Limb (tissue), 2 donors: ENCODE data around the gene UVRAG.

Experiments used
- DNase-seq, 2 donors: peaks; one replicate each; pipeline ENCODE4 v3.0.0-alpha.2; 2016; ENCODE audit errors: extremely low spot score in 2 of 2

UVRAG gene

DNA sequence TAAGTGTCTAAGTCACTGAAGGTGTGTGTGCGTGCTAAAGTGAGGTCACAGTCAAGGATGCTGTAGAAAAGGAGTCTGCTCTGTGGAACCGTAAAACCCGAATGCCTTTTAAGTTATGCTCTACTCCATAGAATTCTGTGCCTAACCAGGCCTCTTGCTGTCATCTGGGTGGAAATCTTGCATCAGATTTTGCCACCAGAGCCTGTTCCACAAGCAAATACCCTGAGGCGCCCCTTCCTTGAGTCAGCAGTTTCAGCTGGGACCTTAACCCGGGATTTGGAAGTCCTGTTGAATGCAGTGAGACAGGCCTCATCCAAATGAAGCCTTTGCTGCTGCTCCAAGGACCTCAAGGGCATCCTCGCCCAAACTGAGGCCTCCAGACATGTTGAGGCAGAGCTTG lies 281.5 kb downstream of the UVRAG start:
- DNase-seq: no peak

DNA sequence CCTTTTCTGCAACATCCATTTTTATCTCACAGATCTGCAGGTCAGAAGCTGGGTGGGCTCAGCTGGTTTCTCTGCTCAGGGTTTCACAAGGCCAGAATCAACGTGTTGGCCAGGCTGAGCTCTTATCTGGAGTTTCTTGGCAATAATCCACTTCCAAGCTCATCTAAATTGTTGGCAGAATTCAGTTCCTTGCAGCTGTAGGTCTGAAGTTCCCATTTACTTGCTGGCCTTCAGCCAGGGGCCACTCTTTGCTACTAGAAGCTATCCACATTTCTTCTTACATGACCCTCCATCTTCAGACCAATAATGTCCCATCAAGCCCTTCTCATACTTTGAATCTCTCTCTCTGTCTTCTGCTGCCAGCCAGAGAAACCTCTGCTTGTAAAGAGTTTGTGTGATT lies 287.8 kb downstream of the UVRAG start:
- no peak for DNase-seq

DNA sequence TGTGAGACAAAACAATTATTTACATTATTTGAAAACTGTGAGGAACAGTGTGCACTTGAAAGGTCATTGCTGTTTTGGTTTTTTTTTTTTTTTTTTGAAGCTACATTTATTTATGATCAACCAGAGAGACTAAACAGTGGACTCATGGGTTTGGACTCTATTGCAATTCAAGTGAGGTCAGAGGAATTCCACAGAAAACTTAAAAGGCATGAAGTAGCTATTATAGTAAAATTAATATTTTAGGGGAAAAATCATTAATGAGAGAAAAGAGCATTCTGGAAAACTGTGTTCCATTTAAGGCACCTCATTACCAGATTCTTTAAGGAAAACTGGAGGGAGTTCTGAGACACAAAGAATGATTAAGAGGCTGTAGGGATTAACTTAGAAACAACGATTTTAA lies 288.4 kb downstream of the UVRAG start:
- DNase-seq: no peak

DNA sequence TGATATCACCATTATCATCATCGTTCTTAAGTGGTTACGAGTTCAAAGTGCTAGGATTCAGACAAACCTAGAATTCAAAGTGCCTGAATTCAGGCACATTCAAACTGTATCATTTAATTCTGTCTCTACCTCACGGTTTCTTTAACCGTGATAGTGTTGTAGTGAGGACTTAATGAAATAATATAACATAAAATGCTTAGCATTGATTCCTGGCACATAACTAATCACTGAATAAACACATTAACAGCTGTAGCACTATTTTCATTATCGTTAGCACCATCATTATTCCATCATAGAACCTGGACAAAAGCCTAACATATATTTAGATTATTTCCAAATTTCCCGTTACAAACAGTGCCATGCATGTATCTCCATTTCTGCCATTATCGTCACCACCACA lies 289.3 kb downstream of the UVRAG start:
- no peak for DNase-seq

DNA sequence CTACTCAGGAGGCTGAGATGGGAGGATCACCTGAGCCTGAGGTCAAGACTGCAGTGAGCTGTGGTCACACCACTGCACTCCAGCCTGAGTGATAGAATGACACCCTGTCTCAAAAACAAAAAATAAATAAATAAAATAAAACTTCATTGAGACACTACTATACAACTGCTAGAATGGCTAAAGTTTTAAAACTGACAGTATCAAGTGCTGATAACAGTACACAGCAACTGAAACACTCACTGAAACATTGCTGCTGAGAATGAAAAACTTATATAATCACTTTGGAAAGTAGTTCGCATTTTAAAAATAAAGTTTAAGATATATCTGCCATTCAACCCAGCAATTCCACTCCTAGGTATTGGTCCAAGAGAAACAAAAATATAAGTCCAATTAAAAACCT lies 290.6 kb downstream of the UVRAG start:
- DNase-seq: no peak

DNA sequence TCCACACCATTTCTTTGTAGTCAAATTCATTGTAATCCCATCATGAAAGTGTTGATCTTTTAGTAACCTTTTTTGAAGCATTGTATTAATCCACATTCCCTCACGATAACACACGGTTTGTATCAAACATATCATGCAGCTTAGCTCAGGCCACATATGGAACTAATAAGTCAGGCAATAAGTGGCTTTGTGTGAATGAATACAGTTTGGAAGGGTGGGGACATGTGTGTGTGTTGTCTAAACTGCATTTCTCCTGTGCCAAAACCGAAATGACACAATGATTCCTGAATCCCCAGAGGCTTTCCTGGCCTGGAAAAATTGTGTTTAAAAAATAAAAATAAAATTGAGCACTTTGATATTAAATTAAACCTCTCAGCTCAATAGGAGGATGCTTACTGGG lies 293.0 kb downstream of the UVRAG start:
- peak in 1 of 2 donors; percentile 70 for DNase-seq

DNA sequence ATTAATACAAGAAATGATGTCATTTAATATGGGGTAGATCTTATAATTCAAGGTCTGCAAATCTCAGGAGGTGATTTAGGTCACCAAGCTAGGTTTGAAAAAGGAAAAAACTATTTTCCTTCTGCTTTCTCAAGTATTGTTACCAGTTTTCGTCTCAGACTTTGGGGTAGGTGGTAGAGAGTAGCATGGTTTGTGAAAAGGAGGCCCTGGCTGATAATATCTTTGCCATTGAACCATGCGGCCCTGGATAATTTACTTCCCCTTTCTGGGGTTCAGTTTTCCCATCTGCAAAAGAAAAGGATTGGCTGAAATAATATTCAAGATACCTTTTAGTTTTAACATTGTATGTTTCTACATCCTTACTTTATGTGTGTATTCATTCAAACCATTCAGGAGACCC lies 299.2 kb downstream of the UVRAG start:
- no peak for DNase-seq

DNA sequence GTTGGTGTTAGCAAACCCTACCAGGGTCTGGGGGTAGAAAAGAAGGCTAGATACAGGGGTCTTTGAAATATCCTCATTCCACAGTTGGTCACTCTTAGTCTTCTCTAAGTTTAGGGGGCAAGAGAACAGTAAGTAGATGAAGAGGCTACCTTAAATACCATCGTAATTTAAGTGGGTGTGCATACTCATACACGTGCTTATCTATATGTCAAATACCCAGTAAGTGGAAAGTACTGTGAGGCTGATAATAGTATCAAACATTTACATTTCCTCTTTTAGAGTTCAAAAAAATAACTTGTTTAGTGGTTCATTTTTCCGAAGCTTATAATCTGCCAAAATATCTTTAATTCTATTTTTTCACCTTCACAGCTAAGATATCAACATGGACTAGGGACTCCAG lies 300.5 kb downstream of the UVRAG start:
- no peak for DNase-seq

DNA sequence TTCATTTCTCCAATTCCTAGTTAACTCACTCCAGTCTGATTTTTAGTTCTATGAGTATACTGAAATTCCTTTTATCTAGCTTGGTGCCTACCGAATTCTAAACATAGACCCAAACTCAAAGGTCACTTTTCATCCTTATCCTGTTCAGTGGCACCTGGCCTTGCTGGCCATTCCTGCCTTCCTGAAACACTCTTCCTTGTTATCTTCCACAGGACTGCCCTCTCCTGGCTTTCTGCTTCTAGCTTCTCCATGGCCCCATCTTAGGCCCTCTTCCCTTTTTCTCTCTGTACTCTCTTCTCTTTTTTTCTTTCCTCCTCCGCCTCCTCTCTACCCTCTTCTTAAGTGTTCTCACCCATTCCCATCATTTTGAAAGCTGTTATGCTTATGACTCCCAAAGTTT lies 304.0 kb downstream of the UVRAG start:
- DNase-seq: no peak

DNA sequence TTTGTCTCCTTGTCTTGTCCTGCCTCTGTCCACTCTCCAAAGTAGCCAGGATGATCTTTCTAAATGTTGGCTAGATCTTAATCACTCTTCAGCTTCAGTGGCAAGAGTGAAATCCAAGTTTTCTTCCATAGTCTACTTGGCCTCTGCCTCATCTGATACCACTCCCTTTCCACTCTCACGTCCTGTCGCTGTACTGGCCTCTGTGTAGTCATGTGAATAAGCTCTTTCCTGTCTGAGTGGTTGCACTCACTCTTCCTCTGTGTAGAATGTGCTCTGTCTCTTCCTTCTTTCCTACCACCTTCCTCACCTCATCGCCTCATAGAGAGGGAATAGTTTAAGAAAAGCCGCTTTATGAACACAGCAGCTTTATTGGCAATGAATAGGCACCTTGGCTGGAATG lies 304.8 kb downstream of the UVRAG start:
- no peak for DNase-seq

DNA sequence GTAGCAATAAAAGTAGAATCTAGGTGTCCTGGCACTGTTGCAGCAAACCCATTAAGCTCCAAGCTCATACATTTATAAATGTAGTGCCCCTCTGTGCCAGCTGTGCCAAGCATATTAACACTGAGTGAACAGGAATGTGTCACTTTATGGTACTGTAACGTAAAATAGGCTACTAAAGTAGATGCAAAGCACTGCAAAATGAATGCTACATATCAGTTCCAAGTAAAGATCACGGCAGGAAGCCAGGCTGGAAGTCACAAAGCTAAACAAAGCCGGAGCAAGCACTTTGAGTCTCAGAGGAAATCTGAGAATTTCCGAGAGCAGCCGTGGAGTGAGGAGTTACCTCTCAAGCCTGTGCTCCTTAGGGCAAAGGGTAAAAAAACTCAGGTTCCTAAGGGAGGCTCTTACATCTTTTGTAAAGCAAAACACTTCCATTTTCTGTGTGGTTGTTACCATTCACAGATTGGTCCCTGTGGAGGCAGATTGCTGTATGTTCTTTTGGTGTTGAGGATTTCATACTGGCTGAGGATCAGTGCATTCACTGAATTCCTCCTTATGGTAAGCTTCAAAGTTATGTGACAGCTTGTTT lies 305.6 kb downstream of the UVRAG start:
- peak in 1 of 2 donors; percentile 10 for DNase-seq

DNA sequence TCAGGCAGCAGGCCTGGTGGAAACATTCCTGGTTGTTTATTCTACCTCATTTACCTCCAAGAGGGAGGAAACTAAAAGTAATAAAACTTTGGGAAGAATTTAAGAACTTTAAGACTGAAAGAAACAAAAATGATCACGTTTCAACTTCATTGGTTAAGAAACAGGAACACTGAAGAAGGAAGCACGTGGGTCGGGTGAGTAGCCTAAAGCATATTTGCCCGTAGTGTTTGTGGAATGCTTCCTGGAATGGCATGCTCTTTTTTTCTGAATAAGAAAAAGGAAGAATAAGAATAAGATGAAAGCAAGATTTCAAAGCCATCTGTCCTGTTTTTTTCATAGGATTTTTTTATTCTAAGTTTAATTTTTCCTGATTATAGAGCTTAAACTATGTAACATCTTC lies 308.2 kb downstream of the UVRAG start:
- no peak for DNase-seq

DNA sequence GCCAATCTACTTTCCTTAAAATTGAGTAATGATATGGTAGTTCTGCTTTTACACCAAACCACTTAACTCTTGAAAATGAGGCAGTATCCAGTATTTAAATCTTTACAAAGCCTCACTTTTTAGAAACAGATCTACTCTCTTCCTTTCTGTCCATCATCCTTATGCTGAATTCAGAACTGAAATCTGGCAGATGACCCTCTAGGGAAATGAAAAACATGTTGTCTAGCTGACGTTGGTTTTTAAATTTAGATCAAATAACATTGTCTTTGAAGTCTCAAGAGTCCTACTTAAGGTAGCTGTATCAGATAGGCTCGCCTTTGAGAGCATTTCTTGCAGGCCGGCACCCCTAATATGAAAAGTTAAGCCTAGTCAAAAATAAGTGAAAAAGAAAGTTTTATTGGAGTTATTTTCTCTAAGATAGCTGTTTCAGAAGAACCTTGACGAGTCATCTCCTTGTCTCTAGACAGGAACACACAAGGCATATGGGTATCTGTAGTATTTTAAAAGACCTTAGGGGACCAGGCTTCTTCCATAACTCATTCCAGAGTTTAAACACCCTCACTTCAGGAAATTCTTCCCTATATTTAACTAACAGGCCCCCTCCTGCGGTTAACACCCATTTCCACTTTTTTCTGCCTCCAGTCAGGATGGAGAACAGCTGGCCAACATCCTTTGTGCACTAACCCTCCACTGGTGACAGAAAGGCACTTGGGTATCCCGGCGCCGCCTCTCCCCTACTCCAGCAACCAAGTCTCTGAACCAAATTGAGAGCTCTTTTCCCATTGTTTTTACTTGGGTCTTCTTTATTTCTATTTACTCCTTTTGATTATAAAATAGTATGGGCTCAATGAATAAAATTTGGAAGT lies 310.1 kb downstream of the UVRAG start:
- DNase-seq: no peak

DNA sequence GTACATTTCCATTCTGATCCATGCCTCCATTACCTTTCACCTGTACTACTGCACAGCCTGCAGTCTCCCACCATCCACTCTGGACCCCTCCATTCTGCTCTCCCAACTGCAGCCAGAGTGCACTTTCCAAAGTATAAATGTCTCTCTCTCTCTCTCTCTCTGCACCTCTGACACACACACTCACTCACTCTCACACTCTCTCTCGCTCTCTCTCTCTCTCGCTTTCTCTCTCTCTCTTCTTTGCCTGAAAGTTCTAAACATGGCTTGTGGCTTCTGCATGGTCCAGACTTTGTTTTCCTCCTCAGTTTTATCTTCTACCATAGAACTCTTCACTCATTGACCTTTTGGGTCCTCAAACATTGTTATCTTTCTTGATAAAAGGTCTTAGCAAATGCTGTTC lies 314.7 kb downstream of the UVRAG start:
- no peak for DNase-seq

DNA sequence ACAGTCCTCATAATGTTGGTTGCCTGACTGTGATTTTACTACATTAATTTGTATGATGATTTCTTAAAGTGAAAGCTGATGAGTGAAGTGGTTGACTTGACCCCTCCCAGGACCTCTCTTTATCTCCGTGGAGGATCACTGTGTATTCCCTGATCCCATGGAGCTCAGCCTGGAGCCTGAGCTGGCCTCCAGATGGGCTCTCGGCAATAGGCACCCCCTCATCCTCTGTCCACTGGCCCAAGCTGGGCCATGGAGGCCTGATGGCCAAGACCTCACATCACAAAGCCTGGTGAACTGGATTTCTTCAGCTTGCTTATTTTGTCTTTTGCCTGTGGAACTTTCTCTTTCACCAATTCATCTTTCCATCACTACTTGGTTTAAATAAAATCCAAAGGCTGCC lies 316.1 kb downstream of the UVRAG start:
- no peak for DNase-seq

DNA sequence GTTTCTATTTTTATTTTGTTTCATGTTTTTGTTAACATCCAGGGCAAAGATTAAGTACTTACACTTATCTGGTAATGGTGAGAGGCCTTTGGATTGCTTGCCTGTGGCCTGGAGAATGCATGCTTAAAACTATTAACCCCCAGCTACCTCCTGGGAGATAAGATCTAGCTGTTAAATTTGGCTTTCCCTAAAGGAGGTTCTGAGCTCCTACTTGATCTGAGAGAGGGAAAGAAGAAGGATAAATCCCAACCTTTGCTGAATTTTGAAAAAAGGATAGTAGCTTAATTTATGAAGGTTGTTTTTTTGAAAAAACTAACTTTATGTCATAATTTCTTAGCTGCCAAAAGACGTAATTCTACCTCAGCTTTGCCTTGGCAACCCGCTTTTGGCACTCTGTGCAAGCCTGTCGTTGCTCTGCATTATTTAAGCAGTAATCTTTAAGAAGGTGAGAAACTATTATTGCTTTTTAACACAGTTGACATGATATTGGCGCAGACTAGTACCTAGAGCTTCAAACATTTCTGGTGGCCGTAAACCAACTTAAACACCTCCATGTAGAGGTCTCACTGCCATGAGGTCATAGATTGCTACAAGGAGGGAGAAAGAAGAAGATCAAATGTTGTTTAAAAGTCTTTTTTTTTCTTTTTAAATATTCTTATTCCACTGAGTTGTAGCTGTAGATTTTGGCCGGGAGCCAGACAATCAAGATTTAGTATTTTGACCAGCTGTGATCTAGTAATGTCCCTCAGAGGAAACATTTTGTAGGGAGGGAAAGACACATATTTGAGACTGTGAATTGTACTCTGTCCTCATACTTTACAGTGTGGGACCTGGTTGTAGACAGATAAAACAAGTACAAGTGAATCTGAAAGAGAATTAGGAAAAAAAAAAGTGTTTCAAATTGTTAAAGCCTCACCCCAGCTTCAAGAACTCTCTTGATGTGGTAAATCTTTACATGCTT lies 316.9 kb downstream of the UVRAG start:
- DNase-seq: peak in 1 of 2 donors; percentile 60

DNA sequence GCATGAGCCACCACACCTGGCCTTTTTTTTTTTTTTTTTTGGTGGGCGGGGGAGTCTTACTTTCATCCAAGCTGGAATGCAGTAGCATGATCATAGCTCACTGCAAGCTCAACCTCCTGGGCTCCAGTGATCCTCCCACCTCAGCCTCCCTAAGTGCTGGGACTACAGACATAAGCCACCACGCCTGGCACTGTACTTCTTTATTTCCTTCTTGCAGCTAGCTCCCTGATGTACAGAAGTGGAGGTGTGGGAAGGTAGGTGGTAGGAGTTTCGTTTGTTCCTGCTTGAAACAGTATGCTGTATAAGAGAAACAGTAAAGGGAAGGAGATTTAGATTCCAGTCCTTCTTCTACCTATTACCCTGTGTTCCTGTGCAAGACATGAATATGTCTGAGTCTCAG lies 319.2 kb downstream of the UVRAG start:
- no peak for DNase-seq

DNA sequence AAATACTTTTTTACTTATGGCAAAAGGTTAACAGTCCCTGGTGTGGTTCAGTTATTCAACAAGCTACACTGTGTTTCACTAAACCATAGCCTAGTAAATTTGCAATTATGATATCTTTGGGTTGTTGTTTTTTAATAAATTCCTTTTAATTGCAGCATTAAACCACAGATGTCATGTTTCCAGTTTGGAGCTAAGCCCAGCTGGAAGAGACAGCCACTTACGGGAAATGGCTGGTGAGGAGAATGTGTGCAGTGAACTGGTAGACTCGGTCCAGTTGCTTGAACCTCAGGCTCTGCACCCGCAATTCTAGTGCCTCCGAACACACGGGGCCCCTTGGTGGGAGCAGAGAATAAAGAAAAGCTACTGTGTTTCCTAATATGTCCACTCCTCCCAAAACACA lies 320.5 kb downstream of the UVRAG start:
- DNase-seq: no peak

DNA sequence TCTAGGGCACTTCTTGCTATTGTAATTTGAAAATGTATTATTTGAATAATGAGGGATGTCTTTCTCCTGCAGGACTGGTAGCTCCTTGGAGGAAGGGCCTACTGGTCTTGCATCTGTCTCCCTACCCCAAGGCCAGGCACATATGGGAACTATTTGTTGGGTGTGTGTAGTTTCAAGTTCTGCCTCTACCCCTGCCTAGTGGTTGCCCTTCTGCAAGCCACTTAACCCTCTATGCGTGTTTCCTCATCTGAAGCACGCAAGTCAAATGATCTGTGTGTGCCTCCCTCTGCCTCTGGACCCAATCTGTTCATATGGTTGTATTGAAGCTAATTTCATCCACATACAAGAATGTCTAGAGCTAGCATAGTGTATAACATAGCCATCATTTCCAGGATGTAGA lies 324.3 kb downstream of the UVRAG start:
- DNase-seq: no peak

DNA sequence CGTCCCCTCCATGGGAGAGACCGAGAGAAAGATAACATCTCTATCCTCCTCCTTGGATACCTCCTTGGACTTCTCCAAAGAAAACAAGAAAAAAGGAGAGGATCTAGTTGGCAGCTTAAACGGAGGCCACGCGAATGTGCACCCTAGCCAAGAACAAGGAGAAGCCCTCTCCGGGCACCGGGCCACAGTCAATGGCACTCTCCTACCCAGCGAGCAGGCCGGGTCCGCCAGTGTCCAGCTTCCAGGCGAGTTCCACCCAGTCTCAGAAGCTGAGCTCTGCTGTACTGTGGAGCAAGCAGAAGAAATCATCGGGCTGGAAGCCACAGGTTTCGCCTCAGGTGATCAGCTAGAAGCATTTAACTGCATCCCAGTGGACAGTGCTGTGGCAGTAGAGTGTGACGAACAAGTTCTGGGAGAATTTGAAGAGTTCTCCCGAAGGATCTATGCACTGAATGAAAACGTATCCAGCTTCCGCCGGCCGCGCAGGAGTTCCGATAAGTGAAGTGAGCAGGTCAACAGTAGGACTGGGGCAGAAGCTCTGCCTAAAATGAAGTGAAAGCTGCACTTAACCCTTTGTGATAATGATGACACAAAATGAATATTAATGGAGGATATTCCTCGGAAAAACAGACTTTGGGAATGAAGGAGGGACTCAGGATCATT lies 326.0 kb downstream of the UVRAG start:
- DNase-seq: no peak

DNA sequence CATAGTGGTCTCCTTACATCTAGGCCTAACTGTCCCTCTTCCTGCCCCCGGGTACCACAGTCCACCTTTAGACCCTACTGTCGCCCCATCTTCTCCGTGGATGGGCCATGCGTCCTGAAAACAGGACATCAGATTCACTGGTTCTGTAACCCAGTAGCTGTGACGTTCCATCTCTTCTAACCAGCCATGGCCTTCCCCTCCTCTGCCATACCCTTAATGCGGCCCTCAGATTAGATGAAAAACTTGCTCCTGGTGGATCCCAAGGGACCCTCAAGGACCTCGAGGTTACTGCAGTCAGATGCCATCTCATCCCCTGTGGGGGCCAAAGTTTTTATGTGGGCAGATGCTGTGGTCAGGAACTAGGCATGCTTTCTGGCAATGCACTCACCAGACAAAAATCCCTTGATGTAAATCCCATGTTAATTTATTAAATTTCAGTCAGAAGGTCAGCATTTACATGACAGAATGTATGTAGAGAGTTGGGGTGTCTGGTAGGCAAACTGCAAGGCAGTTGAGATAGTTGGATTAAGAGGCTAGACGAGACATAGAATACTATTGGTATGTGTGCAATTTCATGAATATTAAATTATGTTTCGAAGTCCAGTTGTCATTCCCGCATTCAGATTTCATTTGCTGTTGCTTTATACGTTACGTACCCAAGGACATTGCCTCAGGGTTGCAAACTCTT lies 327.0 kb downstream of the UVRAG start:
- DNase-seq: no peak
